T47D (cell line): ENCODE data around the gene ZNF467.

Source experiments
- DNase-seq, 2 experiments: peaks; one replicate each; pipeline versions ENCODE4 v3.0.0 to v3.0.0-alpha.2; 2011 to 2012; ENCODE audit warnings: low read depth in 1 of 2, low spot score in 1 of 2
- JUND ChIP-seq: IDR thresholded peaks from 2 replicates; pipeline ENCODE4 v1.6.1; 2012; ENCODE audit warnings: low read depth
- in situ Hi-C: cut with HindIII; loops from 2 replicates; pipeline ENCODE4 v1.10.0; 2016; ENCODE audit warnings: low sequenced_read_pairs, low pct_unique_long_range_greater_than_20kb

ZNF467 gene

GRCh38 chr7:149735181-149735602 is 38.2 kb downstream of the ZNF467 start:
- TF ChIP-seq JUND = no peak
- in situ Hi-C loops = no loop called here
- no peak for DNase-seq

- in situ Hi-C loops = no loop called here
- no peak for TF ChIP-seq JUND
- DNase-seq = no peak
Observed at GRCh38 chr7:149734791-149735075, 38.7 kb downstream of the ZNF467 start.

GRCh38 chr7:149733924-149734790 is 39.2 kb downstream of the ZNF467 start:
- in situ Hi-C loops = no loop called here
- TF ChIP-seq JUND = no peak
- DNase-seq = no peak

- in situ Hi-C loops = no loop called here
- DNase-seq = no peak
- TF ChIP-seq JUND = no peak
Observed at GRCh38 chr7:149733131-149733923, 40.1 kb downstream of the ZNF467 start.

GRCh38 chr7:149732611-149733010 is 40.8 kb downstream of the ZNF467 start:
- TF ChIP-seq JUND = no peak
- in situ Hi-C loops = no loop called here
- no peak for DNase-seq

- in situ Hi-C loops = no loop called here
- no peak for DNase-seq
- TF ChIP-seq JUND = no peak
Observed at GRCh38 chr7:149732111-149732561, 41.3 kb downstream of the ZNF467 start.

GRCh38 chr7:149731207-149731955 is 42.0 kb downstream of the ZNF467 start:
- no peak for DNase-seq
- TF ChIP-seq JUND = no peak
- in situ Hi-C loops = no loop called here

GRCh38 chr7:149729983-149730801 is 43.2 kb downstream of the ZNF467 start:
- no peak for TF ChIP-seq JUND
- in situ Hi-C loops = no loop called here
- DNase-seq = no peak

GRCh38 chr7:149729586-149729982 is 43.8 kb downstream of the ZNF467 start:
- DNase-seq = no peak
- no peak for TF ChIP-seq JUND
- in situ Hi-C loops = no loop called here

- in situ Hi-C loops = no loop called here
- DNase-seq = no peak
- TF ChIP-seq JUND = no peak
Observed at GRCh38 chr7:149728491-149729375, 44.7 kb downstream of the ZNF467 start.

GRCh38 chr7:149727899-149728476 is 45.4 kb downstream of the ZNF467 start:
- in situ Hi-C loops = no loop called here
- no peak for DNase-seq
- no peak for TF ChIP-seq JUND
